Fibroblast of lung (primary cell): ENCODE data around the gene CCDC174. TPM values are rescaled to one million over a fixed set of nuclear protein-coding genes. Genes with fewer than 3 reads are reported as not detected.

Experiments used
- DNase-seq, 2 donors: peaks; one replicate each; pipeline versions ENCODE4 v3.0.0 to v3.0.0-alpha.2; 2010; ENCODE audit warnings: low read depth in 2 of 2
- H2AFZ ChIP-seq: 2 replicates; pipeline ENCODE4 v1.5.1; 2012; ENCODE audit warnings: low read length, control low read depth, inconsistent platforms
- H3K27ac ChIP-seq: 2 replicates; pipeline ENCODE4 v1.5.1; 2011; ENCODE audit warnings: low read length, control low read depth; ENCODE audit not compliant: insufficient read depth
- H3K27me3 ChIP-seq: 2 replicates; pipeline ENCODE4 v1.5.1; 2011; ENCODE audit warnings: mild to moderate bottlenecking, low read length; ENCODE audit not compliant: control insufficient read depth, insufficient read depth
- H3K36me3 ChIP-seq: 2 replicates; pipeline ENCODE4 v1.5.1; 2011; ENCODE audit warnings: low read length; ENCODE audit not compliant: control insufficient read depth, insufficient read depth
- H3K4me1 ChIP-seq: 2 replicates; pipeline ENCODE4 v1.5.1; 2011; ENCODE audit warnings: low read length; ENCODE audit not compliant: control insufficient read depth, insufficient read depth; ENCODE audit errors: extremely low read depth
- H3K4me2 ChIP-seq: 2 replicates; pipeline ENCODE4 v1.5.1; 2011; ENCODE audit warnings: low read length, control low read depth; ENCODE audit not compliant: insufficient read depth; ENCODE audit errors: extremely low read depth
- H3K4me3 ChIP-seq, 4 experiments: fragments of 200-600 bp in 1 of 4; sonication (generic) in 1 of 4; replicated peaks in 1 of 4; 2 replicates each; pipeline ENCODE4 v1.5.1; 2011 to 2016; ENCODE audit warnings: low read length in 4 of 4, low read depth in 3 of 4, mild to moderate bottlenecking in 3 of 4, control low read depth in 2 of 4, inconsistent platforms in 1 of 4, mixed read lengths in 1 of 4; ENCODE audit not compliant: insufficient read depth in 1 of 4; ENCODE audit errors: control extremely low read depth in 1 of 4
- H3K79me2 ChIP-seq: 2 replicates; pipeline ENCODE4 v1.5.1; 2012; ENCODE audit warnings: mild to moderate bottlenecking, low read length, inconsistent platforms; ENCODE audit not compliant: control insufficient read depth, insufficient read depth
- H3K9ac ChIP-seq: 2 replicates; pipeline ENCODE4 v1.5.1; 2011; ENCODE audit warnings: mild to moderate bottlenecking, low read length, control low read depth; ENCODE audit not compliant: insufficient read depth
- H3K9me3 ChIP-seq: 2 replicates; pipeline ENCODE4 v1.5.1; 2012; ENCODE audit warnings: low read depth, low read length; ENCODE audit not compliant: control insufficient read depth, insufficient read depth
- H4K20me1 ChIP-seq: 2 replicates; pipeline ENCODE4 v1.5.1; 2011; ENCODE audit warnings: low read length; ENCODE audit not compliant: control insufficient read depth, insufficient read depth; ENCODE audit errors: extremely low read depth
- EZH2 ChIP-seq: IDR thresholded peaks from 2 replicates; pipeline ENCODE4 v1.5.1; 2012; ENCODE audit warnings: low read length, control low read depth, mild to moderate bottlenecking; ENCODE audit errors: missing control alignments
- polyA plus RNA-seq, 2 donors: library from polyadenylated mRNA; depleted of rRNA in 1 of 2; stranded (reverse) in 1 of 2; unstranded in 1 of 2; fragments of >200 nt; gene quantifications; 2 replicates each; pipeline ENCODE4 v1.2.1, GENCODE V29; 2011 to 2012; ENCODE audit warnings: missing spikeins in 1 of 2
- total RNA-seq: library from RNA; depleted of rRNA; stranded (reverse); fragments of >200 nt; gene quantifications from 2 replicates; pipeline ENCODE4 v1.2.1, GENCODE V29; 2014
- TF ChIP-seq, protein P1 (sequence below), 2 donors: IDR thresholded peaks in 1 of 2; conservative IDR thresholded peaks in 1 of 2; 1 replicate in 1 of 2; 2 replicates in 1 of 2; pipeline ENCODE4 v1.5.1; 2011 to 2012; ENCODE audit warnings: low read length in 2 of 2, control low read depth in 1 of 2, inconsistent platforms in 1 of 2, low read depth in 1 of 2, mild to moderate bottlenecking in 1 of 2

Gene CCDC174
- total and polyA plus RNA-seq, 2 donors (not counting 1 experiment from before 2014, with no cell fraction given) = 12.7 to 14.4 TPM

GRCh38 chr3:14619605-14620004 lies 32.0 kb upstream of the CCDC174 start:
- H3K79me2 ChIP-seq = no peaks in the 10 kb centered on the region
- no peaks in the 10 kb centered on the region for H4K20me1 ChIP-seq
- H3K4me1 ChIP-seq = no peaks in the 10 kb centered on the region
- no peak overlapping the region for H3K4me3 ChIP-seq
- H3K4me2 ChIP-seq = no peak overlapping the region
- DNase-seq = no peak
- H2AFZ ChIP-seq = no peak overlapping the region
- no peaks in the 10 kb centered on the region for H3K36me3 ChIP-seq
- H3K9me3 ChIP-seq = no peaks in the 10 kb centered on the region
- TF ChIP-seq, protein P1, sequence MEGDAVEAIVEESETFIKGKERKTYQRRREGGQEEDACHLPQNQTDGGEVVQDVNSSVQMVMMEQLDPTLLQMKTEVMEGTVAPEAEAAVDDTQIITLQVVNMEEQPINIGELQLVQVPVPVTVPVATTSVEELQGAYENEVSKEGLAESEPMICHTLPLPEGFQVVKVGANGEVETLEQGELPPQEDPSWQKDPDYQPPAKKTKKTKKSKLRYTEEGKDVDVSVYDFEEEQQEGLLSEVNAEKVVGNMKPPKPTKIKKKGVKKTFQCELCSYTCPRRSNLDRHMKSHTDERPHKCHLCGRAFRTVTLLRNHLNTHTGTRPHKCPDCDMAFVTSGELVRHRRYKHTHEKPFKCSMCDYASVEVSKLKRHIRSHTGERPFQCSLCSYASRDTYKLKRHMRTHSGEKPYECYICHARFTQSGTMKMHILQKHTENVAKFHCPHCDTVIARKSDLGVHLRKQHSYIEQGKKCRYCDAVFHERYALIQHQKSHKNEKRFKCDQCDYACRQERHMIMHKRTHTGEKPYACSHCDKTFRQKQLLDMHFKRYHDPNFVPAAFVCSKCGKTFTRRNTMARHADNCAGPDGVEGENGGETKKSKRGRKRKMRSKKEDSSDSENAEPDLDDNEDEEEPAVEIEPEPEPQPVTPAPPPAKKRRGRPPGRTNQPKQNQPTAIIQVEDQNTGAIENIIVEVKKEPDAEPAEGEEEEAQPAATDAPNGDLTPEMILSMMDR (conservative IDR thresholded peaks at IDR 0.05 in 1 of 2, IDR thresholded peaks at IDR 0.05 in 1 of 2; ENCODE audit: low read depth in 1 of 2, low read length in 2 of 2) = no peak
- TF ChIP-seq EZH2 = no peak
- no peaks in the 10 kb centered on the region for H3K27me3 ChIP-seq
- H3K9ac ChIP-seq = no peak overlapping the region
- H3K27ac ChIP-seq = no peak overlapping the region

- no peaks in the 10 kb centered on the region for H4K20me1 ChIP-seq
- H3K4me2 ChIP-seq = no peak overlapping the region
- H3K27ac ChIP-seq = no peak overlapping the region
- no peak for DNase-seq
- no peaks in the 10 kb centered on the region for H3K27me3 ChIP-seq
- no peaks in the 10 kb centered on the region for H3K9me3 ChIP-seq
- no peak overlapping the region for H3K4me3 ChIP-seq
- no peak overlapping the region for H3K9ac ChIP-seq
- H2AFZ ChIP-seq = no peak overlapping the region
- no peaks in the 10 kb centered on the region for H3K79me2 ChIP-seq
- TF ChIP-seq, protein P1 (conservative IDR thresholded peaks at IDR 0.05 in 1 of 2, IDR thresholded peaks at IDR 0.05 in 1 of 2; ENCODE audit: low read depth in 1 of 2, low read length in 2 of 2) = no peak
- no peak for TF ChIP-seq EZH2
- no peaks in the 10 kb centered on the region for H3K4me1 ChIP-seq
- no peaks in the 10 kb centered on the region for H3K36me3 ChIP-seq
Measured at GRCh38 chr3:14620512-14620911, 31.1 kb upstream of the CCDC174 start.

- H3K36me3 ChIP-seq = no peaks in the 10 kb centered on the region
- H3K4me1 ChIP-seq = no peaks in the 10 kb centered on the region
- no peaks in the 10 kb centered on the region for H3K27me3 ChIP-seq
Measured at GRCh38 chr3:14621093-14621492, 30.5 kb upstream of the CCDC174 start.

More at GRCh38 chr3:14621093-14621492, 30.5 kb upstream of the CCDC174 start:
- Histone ChIP-seq H3K9ac (no peak overlapping the region), H2AFZ (no peak overlapping the region), H3K79me2 (no peaks in the 10 kb centered on the region), H4K20me1 (no peaks in the 10 kb centered on the region), H3K4me3 (no peak overlapping the region), H3K9me3 (no peaks in the 10 kb centered on the region), H3K27ac (no peak overlapping the region), H3K4me2 (no peak overlapping the region)
- DNase-seq = no peak
- no peak for TF ChIP-seq EZH2
- TF ChIP-seq, protein P1 (conservative IDR thresholded peaks at IDR 0.05 in 1 of 2, IDR thresholded peaks at IDR 0.05 in 1 of 2; ENCODE audit: low read depth in 1 of 2, low read length in 2 of 2) = no peak
